Large intestine (tissue), 3 donors: Measurements from ENCODE around the gene NIFK. TPM values are rescaled to one million over a fixed set of nuclear protein-coding genes. Genes with fewer than 3 reads are reported as not detected.
"Not testable (repeated sequence)": the region's sequence is repeated elsewhere in the genome, so short reads cannot be mapped to it uniquely, and the experiment has no call there.

Source experiments
- DNase-seq, 2 donors: peaks; one replicate each; pipeline versions ENCODE4 v3.0.0 to v3.0.0-alpha.2; 2013
- H3K27ac ChIP-seq: one replicate; pipeline ENCODE4 v1.5.1; 2013; ENCODE audit warnings: low read length
- H3K27me3 ChIP-seq: 2 replicates; pipeline ENCODE4 v1.6.1; 2013; ENCODE audit warnings: low read length; ENCODE audit not compliant: control insufficient read depth, insufficient read depth
- H3K36me3 ChIP-seq: 2 replicates; pipeline ENCODE4 v1.6.1; 2013; ENCODE audit warnings: low read length; ENCODE audit not compliant: control insufficient read depth, insufficient read depth
- H3K4me1 ChIP-seq: one replicate; pipeline ENCODE4 v1.6.1; 2013; ENCODE audit warnings: low read length; ENCODE audit not compliant: control insufficient read depth, insufficient read depth
- H3K4me3 ChIP-seq: one replicate; pipeline ENCODE4 v1.5.1; 2013; ENCODE audit warnings: low read length
- H3K9me3 ChIP-seq: one replicate; pipeline ENCODE4 v1.6.1; 2013; ENCODE audit warnings: mild to moderate bottlenecking, low read depth, low read length, moderate library complexity; ENCODE audit not compliant: control insufficient read depth
- WGBS: methylation state at CpG from one replicate; pipeline ENCODE4 v1.1.5; 2013; ENCODE audit warnings: low lambda C conversion rate; ENCODE audit not compliant: insufficient coverage; 5-methylcytosine and 5-hydroxymethylcytosine counted together
- polyA plus RNA-seq: library from polyadenylated mRNA; unstranded; fragments of 120-200 nt; gene quantifications from one replicate; pipeline ENCODE4 v1.2.1, GENCODE V29; 2013

The NIFK gene
- polyA plus RNA-seq, 1 donor, result 64.4 TPM

DNA sequence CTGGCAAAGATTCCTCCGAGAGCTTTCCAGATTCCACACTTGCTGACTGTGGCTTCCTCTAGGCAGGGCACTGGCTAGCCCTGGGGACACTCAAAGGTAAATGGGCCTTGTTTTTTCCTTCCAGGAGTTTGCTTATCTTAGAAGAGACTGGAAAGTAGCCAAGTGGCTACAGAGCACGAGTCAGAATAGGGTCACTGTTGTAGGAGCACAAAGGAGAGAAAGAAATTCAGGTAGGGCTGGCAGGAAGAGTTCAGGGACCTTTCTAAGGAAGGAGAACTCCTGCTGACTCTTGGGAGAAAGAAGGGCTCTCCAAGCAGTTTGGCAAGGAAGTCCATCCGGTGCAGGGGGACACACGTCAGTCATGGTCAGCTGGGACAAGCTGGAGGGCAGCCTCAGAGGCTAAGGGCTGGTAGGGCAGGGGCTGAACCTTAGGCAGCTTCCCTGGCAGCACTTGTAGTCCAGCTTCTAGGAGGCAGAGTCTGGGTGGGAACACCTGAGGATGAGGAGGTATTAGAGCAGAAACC, 39.5 kb downstream of the NIFK start:
- no CpG with 5 or more reads among the region's 4 CpGs for WGBS
- Histone ChIP-seq H3K4me3 (no peak overlapping the region), H3K27ac (no peak overlapping the region), H3K27me3 (no peaks in the 10 kb centered on the region), H3K9me3 (no peaks in the 10 kb centered on the region), H3K4me1 (no peaks in the 10 kb centered on the region), H3K36me3 (no peaks in the 10 kb centered on the region)
- DNase-seq, result no peak

- Histone ChIP-seq H3K36me3 (no peaks in the 10 kb centered on the region), H3K27me3 (no peaks in the 10 kb centered on the region), H3K9me3 (no peaks in the 10 kb centered on the region), H3K4me3 (no peak overlapping the region), H3K27ac (no peak overlapping the region), H3K4me1 (no peaks in the 10 kb centered on the region)
- WGBS, result no CpG with 5 or more reads among the region's 7 CpGs
- DNase-seq, result no peak
These were observed 40.2 kb downstream of the NIFK start for GRCh38 chr2:121696410-121696930.

GRCh38 chr2:121695171-121695451, 41.6 kb downstream of the NIFK start:
- no peak for DNase-seq
- Histone ChIP-seq H3K4me3 (no peak overlapping the region), H3K9me3 (no peaks in the 10 kb centered on the region), H3K36me3 (no peaks in the 10 kb centered on the region), H3K27me3 (no peaks in the 10 kb centered on the region), H3K27ac (no peak overlapping the region), H3K4me1 (no peaks in the 10 kb centered on the region)
- WGBS, result no CpG with 5 or more reads among the region's 2 CpGs

GRCh38 chr2:121694398-121695170, 42.1 kb downstream of the NIFK start:
- WGBS, result no CpG with 5 or more reads among the region's 6 CpGs
- H3K27ac ChIP-seq, result no peak overlapping the region
- no peak for DNase-seq
- H3K27me3 ChIP-seq, result no peaks in the 10 kb centered on the region
- H3K36me3 ChIP-seq, result no peaks in the 10 kb centered on the region
- no peak overlapping the region for H3K4me3 ChIP-seq
- no peaks in the 10 kb centered on the region for H3K9me3 ChIP-seq
- H3K4me1 ChIP-seq, result no peaks in the 10 kb centered on the region

- no CpG with 5 or more reads among the region's 3 CpGs for WGBS
- not testable (repeated sequence) for H3K4me1 ChIP-seq, H3K36me3 ChIP-seq, H3K4me3 ChIP-seq, H3K27me3 ChIP-seq, H3K27ac ChIP-seq, DNase-seq, H3K9me3 ChIP-seq
These were observed 46.1 kb downstream of the NIFK start for GRCh38 chr2:121690572-121690971.

- no peak for DNase-seq
- Histone ChIP-seq H3K4me3 (no peak overlapping the region), H3K27ac (no peak overlapping the region), H3K36me3 (no peaks in the 10 kb centered on the region), H3K9me3 (no peaks in the 10 kb centered on the region), H3K4me1 (no peaks in the 10 kb centered on the region), H3K27me3 (no peaks in the 10 kb centered on the region)
- 90% methylated on average over 2 of the region's 6 CpGs for WGBS
These were observed 46.6 kb downstream of the NIFK start for GRCh38 chr2:121690095-121690494.

DNA sequence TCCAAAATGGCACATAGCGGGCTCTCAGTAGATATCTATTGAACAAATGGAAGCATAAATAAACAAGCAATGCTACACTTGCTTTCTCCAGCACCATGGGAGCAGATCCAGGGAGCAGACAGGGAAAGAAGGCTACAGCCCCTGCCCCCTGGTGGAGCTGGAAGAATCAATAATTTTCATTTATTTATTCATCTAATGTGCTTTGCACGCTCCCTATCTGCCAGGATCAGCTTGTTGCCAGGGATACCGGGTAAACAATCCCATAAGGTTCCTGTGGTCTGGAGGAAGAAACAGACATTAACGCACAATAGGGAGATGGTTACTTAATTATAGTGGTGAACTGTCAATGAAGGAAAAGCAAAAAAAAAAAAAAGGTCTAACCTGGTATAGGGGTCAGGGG, 47.3 kb downstream of the NIFK start:
- DNase-seq, result peak; percentile 33 to 38
- Histone ChIP-seq H3K27me3 (no peaks in the 10 kb centered on the region), H3K9me3 (no peaks in the 10 kb centered on the region), H3K4me1 (no peaks in the 10 kb centered on the region), H3K36me3 (no peaks in the 10 kb centered on the region), H3K4me3 (no peak overlapping the region), H3K27ac (no peak overlapping the region)
- WGBS, result 0% methylated on average over 1 of the region's 4 CpGs

DNA sequence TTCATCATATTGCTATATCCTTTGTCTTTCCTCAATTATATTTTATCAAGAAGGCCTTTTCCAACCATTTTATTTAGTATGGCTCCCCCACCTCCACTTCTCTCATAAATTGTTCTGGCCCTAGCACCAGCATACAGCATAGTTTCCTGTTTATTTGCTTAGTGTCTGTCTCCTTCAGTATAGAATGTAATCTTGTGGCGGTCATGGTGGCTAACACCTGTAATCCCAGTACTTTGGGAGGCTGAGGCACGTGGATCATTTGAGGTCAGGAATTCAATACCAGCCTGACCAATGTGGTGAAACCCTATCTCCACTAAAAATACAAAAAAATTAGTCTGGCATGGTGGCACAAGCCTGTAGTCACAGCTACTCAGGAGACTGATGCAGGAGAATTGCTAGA, 47.9 kb downstream of the NIFK start:
- H3K27ac ChIP-seq, result no peak overlapping the region
- no peaks in the 10 kb centered on the region for H3K27me3 ChIP-seq
- H3K4me3 ChIP-seq, result no peak overlapping the region
- no peaks in the 10 kb centered on the region for H3K36me3 ChIP-seq
- H3K4me1 ChIP-seq, result no peaks in the 10 kb centered on the region
- WGBS, result no CpG with 5 or more reads among the region's 2 CpGs
- H3K9me3 ChIP-seq, result peaks cover 4% of the 10 kb centered on the region
- no peak for DNase-seq

GRCh38 chr2:121686902-121687301, 49.8 kb downstream of the NIFK start:
- no peak for DNase-seq
- no peaks in the 10 kb centered on the region for H3K4me1 ChIP-seq
- 90% methylated on average over 2 of the region's 2 CpGs for WGBS
- no peak overlapping the region for H3K27ac ChIP-seq
- no peaks in the 10 kb centered on the region for H3K36me3 ChIP-seq
- H3K27me3 ChIP-seq, result no peaks in the 10 kb centered on the region
- H3K9me3 ChIP-seq, result peaks cover 18% of the 10 kb centered on the region
- no peak overlapping the region for H3K4me3 ChIP-seq

GRCh38 chr2:121686218-121686617, 50.5 kb downstream of the NIFK start:
- H3K36me3 ChIP-seq, result no peaks in the 10 kb centered on the region
- H3K4me3 ChIP-seq, result no peak overlapping the region
- no peaks in the 10 kb centered on the region for H3K4me1 ChIP-seq
- H3K27me3 ChIP-seq, result no peaks in the 10 kb centered on the region
- WGBS, result no CpG with 5 or more reads among the region's 19 CpGs
- no peak for DNase-seq
- no peak overlapping the region for H3K27ac ChIP-seq
- peaks cover 18% of the 10 kb centered on the region for H3K9me3 ChIP-seq
